Large intestine (tissue), 3 donors: ENCODE data around the gene TTC13. TPM values are rescaled to one million over a fixed set of nuclear protein-coding genes. Genes with fewer than 3 reads are reported as not detected.
"Not testable (repeated sequence)": the region's sequence is repeated elsewhere in the genome, so short reads cannot be mapped to it uniquely, and the experiment has no call there.

ENCODE experiments used
- DNase-seq, 2 donors: peaks; one replicate each; pipeline versions ENCODE4 v3.0.0 to v3.0.0-alpha.2; 2013
- H3K27ac ChIP-seq: one replicate; pipeline ENCODE4 v1.5.1; 2013; ENCODE audit warnings: low read length
- H3K27me3 ChIP-seq: 2 replicates; pipeline ENCODE4 v1.6.1; 2013; ENCODE audit warnings: low read length; ENCODE audit not compliant: control insufficient read depth, insufficient read depth
- H3K36me3 ChIP-seq: 2 replicates; pipeline ENCODE4 v1.6.1; 2013; ENCODE audit warnings: low read length; ENCODE audit not compliant: control insufficient read depth, insufficient read depth
- H3K4me1 ChIP-seq: one replicate; pipeline ENCODE4 v1.6.1; 2013; ENCODE audit warnings: low read length; ENCODE audit not compliant: control insufficient read depth, insufficient read depth
- H3K4me3 ChIP-seq: one replicate; pipeline ENCODE4 v1.5.1; 2013; ENCODE audit warnings: low read length
- H3K9me3 ChIP-seq: one replicate; pipeline ENCODE4 v1.6.1; 2013; ENCODE audit warnings: mild to moderate bottlenecking, low read depth, low read length, moderate library complexity; ENCODE audit not compliant: control insufficient read depth
- WGBS: methylation state at CpG from one replicate; pipeline ENCODE4 v1.1.5; 2013; ENCODE audit warnings: low lambda C conversion rate; ENCODE audit not compliant: insufficient coverage; 5-methylcytosine and 5-hydroxymethylcytosine counted together
- polyA plus RNA-seq: library from polyadenylated mRNA; unstranded; fragments of 120-200 nt; gene quantifications from one replicate; pipeline ENCODE4 v1.2.1, GENCODE V29; 2013

The TTC13 gene
- polyA plus RNA-seq, 1 donor: 25.5 TPM

DNA sequence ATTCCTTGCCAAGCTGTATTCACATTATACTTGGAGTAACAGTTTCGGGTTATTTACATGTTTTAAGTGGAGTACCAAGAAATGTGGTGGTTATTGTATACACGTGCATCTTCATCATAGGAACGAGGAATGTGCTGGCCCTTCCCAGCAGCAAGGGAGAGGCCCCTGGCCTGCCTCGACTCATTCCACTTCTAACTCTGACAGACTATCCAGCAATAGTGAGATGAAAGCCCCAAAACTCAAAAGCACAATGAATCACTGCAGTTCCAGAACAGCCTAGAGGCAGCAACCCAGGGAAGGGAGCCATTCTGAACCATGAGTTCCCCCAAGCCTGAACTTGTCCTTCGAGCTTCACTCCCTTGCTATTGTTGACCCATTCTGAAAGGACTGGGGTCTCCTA, 38.3 kb upstream of the TTC13 start:
- H3K27me3 ChIP-seq: no peaks in the 10 kb centered on the region
- no peak overlapping the region for H3K4me3 ChIP-seq
- peaks cover 2% of the 10 kb centered on the region for H3K36me3 ChIP-seq
- no peak overlapping the region for H3K27ac ChIP-seq
- no peaks in the 10 kb centered on the region for H3K4me1 ChIP-seq
- 80% methylated on average over 1 of the region's 5 CpGs for WGBS
- DNase-seq: no peak
- no peaks in the 10 kb centered on the region for H3K9me3 ChIP-seq

GRCh38 chr1:231016234-231016633, 37.6 kb upstream of the TTC13 start:
- H3K9me3 ChIP-seq: no peaks in the 10 kb centered on the region
- no peak for DNase-seq
- no peak overlapping the region for H3K27ac ChIP-seq
- peaks cover 2% of the 10 kb centered on the region for H3K36me3 ChIP-seq
- no peaks in the 10 kb centered on the region for H3K27me3 ChIP-seq
- H3K4me1 ChIP-seq: no peaks in the 10 kb centered on the region
- no CpG with 5 or more reads among the region's 6 CpGs for WGBS
- no peak overlapping the region for H3K4me3 ChIP-seq

GRCh38 chr1:231013391-231014015, 34.8 kb upstream of the TTC13 start:
- no CpG with 5 or more reads among the region's 3 CpGs for WGBS
- H3K9me3 ChIP-seq: no peaks in the 10 kb centered on the region
- H3K27ac ChIP-seq: no peak overlapping the region
- no peaks in the 10 kb centered on the region for H3K4me1 ChIP-seq
- H3K27me3 ChIP-seq: no peaks in the 10 kb centered on the region
- no peaks in the 10 kb centered on the region for H3K36me3 ChIP-seq
- no peak overlapping the region for H3K4me3 ChIP-seq
- DNase-seq: no peak

GRCh38 chr1:231011963-231012362, 33.3 kb upstream of the TTC13 start:
- H3K9me3 ChIP-seq: no peaks in the 10 kb centered on the region
- H3K27me3 ChIP-seq: no peaks in the 10 kb centered on the region
- WGBS: 100% methylated on average over 1 of the region's 5 CpGs

DNA sequence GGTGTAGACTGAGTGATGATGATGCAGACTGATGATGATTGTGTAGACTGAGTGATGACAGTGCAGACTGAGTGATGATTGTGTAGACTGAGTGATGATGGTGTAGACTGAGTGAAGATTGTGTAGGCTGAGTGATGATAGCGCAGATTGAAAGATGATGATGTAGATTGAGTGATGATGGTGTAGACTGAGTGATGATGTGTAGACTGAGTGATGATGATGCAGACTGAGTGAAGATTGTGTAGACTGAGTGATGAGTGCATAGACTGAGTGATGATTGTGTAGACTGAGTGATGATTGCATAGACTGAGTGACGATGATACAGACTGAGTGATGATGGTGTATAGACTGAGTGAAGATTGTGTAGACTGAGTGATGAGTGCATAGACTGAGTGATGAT, 32.7 kb upstream of the TTC13 start:
- WGBS: no CpG with 5 or more reads among the region's 2 CpGs
- no peak overlapping the region for H3K4me3 ChIP-seq
- H3K36me3 ChIP-seq: no peaks in the 10 kb centered on the region
- H3K4me1 ChIP-seq: no peaks in the 10 kb centered on the region
- H3K9me3 ChIP-seq: no peaks in the 10 kb centered on the region
- no peaks in the 10 kb centered on the region for H3K27me3 ChIP-seq
- DNase-seq: no peak
- H3K27ac ChIP-seq: no peak overlapping the region

More at GRCh38 chr1:231011963-231012362, 33.3 kb upstream of the TTC13 start:
- H3K4me1 ChIP-seq: no peaks in the 10 kb centered on the region
- no peak for DNase-seq
- no peaks in the 10 kb centered on the region for H3K36me3 ChIP-seq
- H3K4me3 ChIP-seq: no peak overlapping the region
- H3K27ac ChIP-seq: no peak overlapping the region

GRCh38 chr1:231007535-231007934, 28.9 kb upstream of the TTC13 start:
- WGBS: no CpG with 5 or more reads among the region's 1 CpG
- not testable (repeated sequence) for H3K4me1 ChIP-seq

GRCh38 chr1:231001892-231002291, 23.2 kb upstream of the TTC13 start:
- no peak for DNase-seq
- Histone ChIP-seq H3K36me3 (peaks cover 41% of the 10 kb centered on the region), H3K4me3 (no peak overlapping the region), H3K27me3 (no peaks in the 10 kb centered on the region), H3K9me3 (peaks cover 7% of the 10 kb centered on the region), H3K27ac (no peak overlapping the region), H3K4me1 (no peaks in the 10 kb centered on the region)

More at GRCh38 chr1:231007535-231007934, 28.9 kb upstream of the TTC13 start:
- H3K36me3 ChIP-seq, DNase-seq, H3K27ac ChIP-seq, H3K27me3 ChIP-seq, H3K9me3 ChIP-seq, H3K4me3 ChIP-seq: not testable (repeated sequence)

DNA sequence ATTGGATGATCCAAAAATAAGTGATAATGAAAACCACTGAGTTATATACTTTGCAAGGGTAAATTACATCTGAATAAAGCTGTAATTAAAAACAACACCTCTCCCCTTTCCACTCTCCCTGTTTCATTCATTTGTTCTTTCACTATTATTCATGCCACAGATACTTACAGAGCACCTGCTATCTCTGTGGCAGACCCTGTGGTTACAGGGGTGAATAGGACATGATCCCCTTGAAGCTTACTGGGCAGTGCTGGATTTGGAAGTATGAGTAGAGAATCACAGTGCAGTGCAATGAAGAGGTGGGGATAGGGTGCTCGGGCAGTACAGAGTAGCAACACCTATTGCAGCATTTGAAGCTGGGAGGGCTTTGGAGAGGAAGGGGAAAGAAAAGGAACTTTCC, 22.0 kb upstream of the TTC13 start:
- Histone ChIP-seq H3K27me3 (no peaks in the 10 kb centered on the region), H3K4me1 (no peaks in the 10 kb centered on the region), H3K4me3 (no peak overlapping the region), H3K36me3 (peaks cover 50% of the 10 kb centered on the region), H3K9me3 (peaks cover 7% of the 10 kb centered on the region), H3K27ac (no peak overlapping the region)
- no CpG with 5 or more reads among the region's 1 CpG for WGBS
- no peak for DNase-seq

DNA sequence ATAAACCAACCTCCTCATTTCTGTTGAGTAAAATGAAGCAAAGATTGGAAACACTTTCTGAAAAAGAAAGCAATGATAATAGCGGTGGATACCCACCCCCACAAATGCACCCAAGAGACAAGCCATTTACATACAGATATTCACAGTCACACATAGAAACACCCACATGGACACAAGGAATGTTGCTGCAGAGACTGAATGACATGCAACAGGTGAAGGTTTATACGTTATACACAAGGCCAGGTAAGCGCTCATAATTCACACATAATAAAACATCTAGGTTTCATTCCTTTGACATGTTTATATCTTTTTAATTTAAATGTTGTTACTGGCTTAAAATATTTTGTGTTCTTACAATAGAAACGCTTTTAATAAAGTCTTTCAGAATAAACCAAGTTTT, 21.5 kb upstream of the TTC13 start:
- H3K4me1 ChIP-seq: no peaks in the 10 kb centered on the region
- H3K36me3 ChIP-seq: peaks cover 50% of the 10 kb centered on the region
- H3K27ac ChIP-seq: no peak overlapping the region
- H3K4me3 ChIP-seq: no peak overlapping the region
- H3K27me3 ChIP-seq: no peaks in the 10 kb centered on the region
- 100% methylated on average over 2 of the region's 4 CpGs for WGBS
- H3K9me3 ChIP-seq: peaks cover 7% of the 10 kb centered on the region
- no peak for DNase-seq

DNA sequence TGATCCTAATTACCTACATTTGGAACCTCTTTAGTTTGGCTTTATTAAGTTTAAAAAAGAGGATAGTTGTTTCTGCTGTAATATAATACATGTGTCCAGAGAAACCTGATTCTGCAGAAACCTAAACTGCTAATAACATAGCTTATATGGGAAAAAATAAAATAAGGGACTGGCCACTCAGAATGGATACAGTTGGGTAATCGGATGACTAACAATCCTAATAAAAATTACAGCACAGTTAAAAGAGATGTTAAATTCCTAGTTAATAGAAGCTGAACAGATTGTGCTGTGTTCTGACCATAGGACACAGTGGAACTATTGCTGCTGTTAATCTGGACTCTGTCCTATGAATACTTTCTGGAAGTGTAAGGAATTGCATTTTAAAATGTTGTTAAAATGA, 16.2 kb upstream of the TTC13 start:
- Histone ChIP-seq H3K27ac (no peak overlapping the region), H3K4me1 (no peaks in the 10 kb centered on the region), H3K27me3 (no peaks in the 10 kb centered on the region), H3K36me3 (peaks cover 58% of the 10 kb centered on the region), H3K9me3 (no peaks in the 10 kb centered on the region), H3K4me3 (no peak overlapping the region)
- no peak for DNase-seq
- WGBS: no CpG with 5 or more reads among the region's 1 CpG

DNA sequence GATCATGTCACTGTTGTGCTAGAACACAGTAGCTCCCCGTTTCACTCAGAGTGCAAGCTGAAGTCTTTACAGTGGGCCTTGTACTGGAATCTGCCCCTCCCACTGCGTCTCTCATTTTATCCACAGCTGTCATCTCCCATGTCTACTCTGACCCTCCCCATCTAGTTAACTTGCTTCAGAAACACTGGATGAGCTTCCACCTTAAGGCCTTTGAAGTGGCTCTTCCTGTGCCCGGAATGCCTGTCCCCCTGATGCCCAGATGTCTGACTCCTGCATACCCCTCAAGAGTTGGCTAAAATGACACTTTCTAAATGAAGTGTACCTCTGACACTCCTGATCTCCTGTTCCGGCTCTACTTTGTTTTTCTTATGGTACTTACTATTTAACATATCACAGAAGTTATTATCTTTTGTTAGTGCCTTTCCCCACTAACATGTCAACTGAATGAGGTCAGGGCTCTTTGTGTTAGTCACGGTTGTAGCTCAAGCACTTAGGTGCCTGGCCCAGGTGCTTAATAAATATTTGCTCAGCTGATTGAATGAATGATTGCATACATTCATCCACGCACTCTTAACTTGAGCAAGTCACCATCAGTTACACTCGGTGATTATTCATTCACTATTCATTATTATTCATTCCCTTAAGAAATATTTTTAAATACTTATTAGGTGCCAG, 13.6 kb upstream of the TTC13 start:
- H3K4me3 ChIP-seq: no peak overlapping the region
- WGBS: 100% methylated on average over 1 of the region's 7 CpGs
- peaks cover 33% of the 10 kb centered on the region for H3K36me3 ChIP-seq
- DNase-seq: no peak
- no peaks in the 10 kb centered on the region for H3K9me3 ChIP-seq
- no peak overlapping the region for H3K27ac ChIP-seq
- no peaks in the 10 kb centered on the region for H3K4me1 ChIP-seq
- no peaks in the 10 kb centered on the region for H3K27me3 ChIP-seq
